SKM-1 treated with dmso at 0.1 percent for 144 hours (cell line): ENCODE measurements around the gene CDK5R1.
"Not testable (repeated sequence)": the region's sequence is repeated elsewhere in the genome, so short reads cannot be mapped to it uniquely, and the experiment has no call there.

Source experiments
- DNase-seq: peaks from one replicate; lab custom pipeline; 2025; ENCODE audit not compliant: unreplicated experiment; lab: John Stamatoyannopoulos, UW

The CDK5R1 gene

GRCh38 chr17:32515677-32516383 is 29.0 kb downstream of the CDK5R1 start:
- DNase-seq, result no peak

GRCh38 chr17:32516450-32516849 is 29.7 kb downstream of the CDK5R1 start:
- no peak for DNase-seq

DNA sequence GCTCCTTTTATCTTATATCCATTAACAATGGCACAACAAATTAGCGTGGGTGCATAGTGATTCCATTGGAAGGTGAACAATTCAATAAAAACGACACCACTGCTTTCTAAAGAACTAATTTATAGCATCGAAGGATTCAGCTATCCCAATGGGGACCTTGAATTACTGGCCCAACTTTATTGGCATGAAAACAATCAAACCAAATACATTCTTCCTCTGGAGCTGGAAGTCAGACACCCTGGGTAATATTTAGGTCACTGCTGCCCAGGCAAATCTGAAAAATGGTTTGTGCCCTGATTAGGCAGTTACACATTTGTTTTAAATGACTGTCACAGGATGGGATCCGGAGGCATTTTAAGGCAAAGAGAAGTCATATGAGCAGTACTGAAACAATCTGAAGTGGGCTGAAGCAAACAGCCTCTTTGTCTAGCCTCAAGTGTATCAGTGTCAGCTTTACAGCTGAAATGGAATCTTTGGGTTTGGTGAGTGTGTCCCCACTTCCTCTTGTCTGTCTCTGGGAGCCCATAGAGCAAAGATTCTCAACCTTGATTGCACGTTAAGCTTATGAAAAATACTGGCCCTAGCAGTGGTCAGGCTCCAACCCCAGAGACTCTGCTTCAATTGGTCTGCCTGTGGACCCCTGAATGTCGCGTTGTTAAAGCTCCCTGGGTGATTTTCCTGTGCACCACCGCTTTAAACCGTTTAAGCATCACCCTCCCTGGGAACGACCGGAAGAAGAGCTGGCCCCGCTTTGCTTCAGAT is 30.3 kb downstream of the CDK5R1 start:
- no peak for DNase-seq

DNA sequence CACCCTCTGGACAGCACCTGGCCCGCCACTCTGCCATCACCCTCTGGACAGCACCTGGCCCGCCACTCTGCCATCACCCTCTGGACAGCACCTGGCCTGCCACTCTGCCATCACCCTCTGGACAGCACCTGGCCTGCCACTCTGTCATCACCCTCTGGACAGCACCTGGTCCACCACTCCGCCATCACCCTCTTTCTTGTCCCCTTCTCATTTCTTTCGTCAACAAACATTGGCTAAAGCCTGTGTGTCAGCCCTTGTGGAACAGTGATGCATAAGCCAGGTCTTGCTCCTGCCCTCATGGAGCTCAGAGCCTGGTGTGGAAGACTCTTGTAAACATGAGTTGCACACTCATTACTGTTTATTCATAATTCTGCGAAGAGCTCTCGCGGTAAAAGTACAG is 31.2 kb downstream of the CDK5R1 start:
- DNase-seq, result no peak

- no peak for DNase-seq
These were observed 31.9 kb downstream of the CDK5R1 start for GRCh38 chr17:32518646-32519227.

- no peak for DNase-seq
These were observed 32.7 kb downstream of the CDK5R1 start for GRCh38 chr17:32519228-32520103.

GRCh38 chr17:32520104-32520701 is 33.4 kb downstream of the CDK5R1 start:
- no peak for DNase-seq

GRCh38 chr17:32520737-32521404 is 34.1 kb downstream of the CDK5R1 start:
- DNase-seq, result no peak

GRCh38 chr17:32523017-32523680 is 36.4 kb downstream of the CDK5R1 start:
- DNase-seq, result no peak

DNA sequence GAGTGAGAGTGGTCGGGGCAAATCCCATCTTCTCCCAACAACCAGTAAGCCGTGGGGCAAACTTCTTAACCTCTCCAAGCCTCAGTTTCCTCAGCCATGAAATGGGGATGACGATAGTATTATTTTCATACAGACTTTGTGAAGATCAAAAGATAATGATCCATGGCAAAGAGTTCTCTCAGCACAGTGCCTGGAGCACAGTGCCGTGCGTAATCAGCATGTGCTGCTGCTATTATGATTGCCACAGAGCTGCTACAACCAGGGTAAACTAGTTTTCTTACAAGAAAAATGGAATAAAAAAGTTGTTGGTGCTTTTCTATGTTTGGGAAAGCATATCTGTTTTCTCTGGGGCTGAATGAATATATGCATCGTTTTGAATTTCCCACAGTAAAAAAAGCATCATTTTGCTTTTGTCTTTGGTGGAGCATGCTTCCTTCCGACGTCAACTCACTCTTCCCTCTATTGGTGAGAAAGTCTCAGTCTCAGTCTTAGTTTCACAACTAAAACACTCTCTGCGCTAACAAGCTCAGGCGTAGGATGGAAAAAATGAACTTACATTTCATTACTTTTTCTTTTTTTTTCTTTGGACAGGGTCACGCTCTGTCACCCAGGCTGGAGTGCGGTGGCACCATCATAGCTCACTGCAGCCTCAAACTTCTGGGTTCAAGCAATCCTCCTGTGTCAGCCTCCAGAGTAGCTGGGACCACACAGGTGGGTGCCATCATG is 37.2 kb downstream of the CDK5R1 start:
- no peak for DNase-seq

GRCh38 chr17:32524553-32524880 is 37.7 kb downstream of the CDK5R1 start:
- DNase-seq, result not testable (repeated sequence)

DNA sequence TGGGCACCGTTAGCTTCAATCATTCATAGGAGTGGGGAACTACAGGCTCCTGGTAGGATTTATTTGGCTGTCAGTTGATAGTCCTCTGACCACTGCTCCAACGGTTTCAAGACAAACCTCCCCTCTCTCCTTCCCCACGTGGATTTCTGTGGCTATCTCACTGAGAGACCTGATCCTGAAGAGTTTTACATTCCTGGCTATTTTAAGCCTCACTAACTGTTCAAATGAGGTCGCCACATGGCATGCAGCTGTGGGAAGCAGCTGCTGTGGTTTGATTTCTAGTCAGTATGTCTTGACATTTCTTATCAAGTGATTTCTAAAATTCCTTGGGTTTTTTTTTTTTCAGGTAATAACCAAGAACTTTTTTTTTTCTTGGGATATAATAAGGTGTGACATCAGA is 38.3 kb downstream of the CDK5R1 start:
- DNase-seq, result no peak

DNA sequence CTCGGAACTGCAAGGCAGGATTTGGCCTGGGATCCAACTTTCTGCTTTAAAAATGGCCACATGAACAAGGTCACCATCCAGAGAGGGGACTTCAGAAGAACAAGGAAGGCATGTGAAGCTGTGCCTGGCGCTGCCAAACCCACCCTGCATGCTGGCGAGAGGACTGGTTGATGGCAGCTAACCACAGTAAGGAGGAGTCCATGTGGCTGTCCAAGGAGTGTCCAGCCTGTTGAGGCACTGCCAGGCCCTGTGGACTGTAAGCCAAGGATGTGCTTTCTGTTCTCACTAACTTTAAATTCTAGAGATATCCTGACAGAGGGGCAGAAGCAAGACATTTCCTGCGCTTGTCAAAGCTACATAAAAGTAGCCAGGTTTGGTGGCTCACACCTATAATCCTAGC is 40.4 kb downstream of the CDK5R1 start:
- no peak for DNase-seq

DNA sequence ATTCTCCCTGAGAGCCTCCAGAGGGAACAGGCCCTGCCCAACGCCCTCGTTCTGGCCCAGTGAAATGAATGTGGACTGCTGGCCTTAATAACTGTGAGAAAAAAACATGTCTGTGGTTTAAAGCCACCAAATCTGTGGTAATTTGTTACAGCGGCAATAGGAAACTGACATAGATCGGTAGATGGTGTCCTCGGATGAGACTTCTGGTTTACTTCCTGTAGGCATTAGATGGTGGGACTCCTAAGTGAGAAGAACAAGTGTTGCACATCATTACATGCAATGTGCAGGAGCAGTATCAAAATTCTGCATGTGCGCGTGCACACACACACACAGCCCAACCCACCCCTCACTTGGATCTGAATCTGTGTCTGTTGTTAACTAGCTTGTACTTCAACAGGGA is 42.0 kb downstream of the CDK5R1 start:
- DNase-seq, result no peak

- DNase-seq, result no peak
These were observed 42.8 kb downstream of the CDK5R1 start for GRCh38 chr17:32529604-32530003.

- no peak for DNase-seq
These were observed 46.5 kb downstream of the CDK5R1 start for GRCh38 chr17:32533296-32533695.

- DNase-seq, result no peak
These were observed 50.2 kb downstream of the CDK5R1 start for GRCh38 chr17:32536736-32537643.
